ENCODE measurements around the gene STX12. TPM values are rescaled to one million over a fixed set of nuclear protein-coding genes. Genes with fewer than 3 reads are reported as not detected.
"Not testable (repeated sequence)": the region's sequence is repeated elsewhere in the genome, so short reads cannot be mapped to it uniquely, and the experiment has no call there.

STX12 gene
- polyA plus RNA-seq, 3 donors = 37.2 to 52.7 (median 43.4) TPM

GRCh38 chr1:27821761-27822315 is 48.8 kb downstream of the STX12 start:
- DNase-seq = no peak

DNA sequence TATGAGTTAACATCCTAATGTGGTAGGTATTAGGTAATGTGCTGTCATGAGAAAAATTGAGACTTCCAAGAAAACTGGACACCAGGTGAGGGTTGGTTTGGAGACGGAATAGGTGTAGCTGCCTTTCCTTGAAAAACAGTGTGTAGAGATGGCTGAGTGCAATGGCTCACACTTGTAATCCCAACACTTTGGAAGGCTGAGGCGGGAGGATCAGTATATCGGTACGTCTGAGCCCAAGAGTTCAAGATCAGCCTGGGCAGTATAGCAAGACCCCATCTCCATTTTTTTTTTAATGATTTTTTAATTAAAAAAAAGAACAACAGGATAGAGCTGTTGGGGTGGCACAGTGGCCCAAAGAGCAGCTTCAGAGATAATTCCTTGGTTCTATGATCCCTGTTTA is 50.8 kb downstream of the STX12 start:
- DNase-seq = no peak

- DNase-seq = no peak
Observed at GRCh38 chr1:27824411-27824810, 51.4 kb downstream of the STX12 start.

GRCh38 chr1:27829339-27829960 is 56.4 kb downstream of the STX12 start:
- DNase-seq = not testable (repeated sequence)

- DNase-seq = peak; percentile 98
Observed at GRCh38 chr1:27830621-27831440, 57.8 kb downstream of the STX12 start, which contains the start of gene PPP1R8. PPP1R8 (plus strand) TSS chr1:27830782; CDS start chr1:27830836, 54 bp downstream.

DNA sequence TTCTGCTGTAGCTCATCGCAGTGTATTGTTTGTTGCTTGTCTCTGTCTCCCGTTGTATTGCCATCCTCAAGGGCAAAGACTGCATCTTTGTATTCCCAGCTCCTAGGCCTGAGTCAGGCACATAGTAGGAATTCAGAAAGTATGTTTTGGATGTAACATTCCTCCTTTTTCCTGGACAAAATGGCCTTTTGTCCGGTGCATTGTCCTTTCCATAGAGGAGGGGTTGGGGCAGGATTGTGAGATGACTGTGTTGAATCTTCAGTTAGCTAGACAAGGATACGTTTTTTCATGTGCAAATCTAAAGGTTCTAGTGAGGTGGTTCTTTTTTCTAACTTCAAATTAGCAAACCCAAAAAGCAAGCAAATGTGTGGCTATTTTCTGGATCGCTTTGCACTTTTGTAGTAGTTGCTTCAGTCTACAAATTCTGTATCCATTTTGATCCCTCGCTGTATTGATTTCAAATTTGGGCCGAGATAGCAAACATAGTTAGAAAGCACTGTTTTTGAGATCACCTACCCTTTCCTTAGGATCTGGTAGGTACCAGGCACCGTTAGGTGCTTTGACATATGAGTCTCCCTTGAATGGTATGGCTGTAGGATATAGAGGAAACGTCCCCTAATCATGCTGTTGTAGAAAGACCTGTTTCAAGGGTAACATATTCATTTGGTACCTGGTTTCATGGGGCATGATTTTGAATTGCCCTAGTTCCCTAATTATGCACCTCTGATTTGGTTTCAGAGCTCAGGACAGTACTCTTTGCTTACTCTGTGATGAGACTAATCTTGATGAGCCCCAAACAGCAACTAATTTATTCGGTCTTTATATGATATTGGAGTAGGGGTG is 58.8 kb downstream of the STX12 start:
- DNase-seq = no peak

DNA sequence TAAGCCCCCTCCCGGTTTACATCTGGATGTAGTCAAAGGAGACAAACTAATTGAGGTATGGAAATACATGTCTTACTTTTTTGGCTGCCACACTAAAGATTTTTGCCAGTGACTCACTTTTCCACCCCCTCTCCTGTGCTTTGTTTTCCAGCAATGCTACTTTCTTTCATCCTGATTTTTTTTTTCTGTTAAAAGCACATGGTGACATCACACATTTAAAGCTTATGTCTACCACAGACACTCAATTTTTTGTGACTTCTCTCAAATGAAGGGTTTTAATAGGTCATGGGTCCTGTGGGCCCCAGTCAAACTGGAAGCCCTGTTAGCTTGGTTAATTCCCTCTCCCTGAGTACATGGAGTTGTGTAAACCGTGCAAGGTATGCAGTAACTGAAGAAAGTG is 59.7 kb downstream of the STX12 start:
- DNase-seq = no peak

- DNase-seq = no peak
Observed at GRCh38 chr1:27833470-27833869, 60.5 kb downstream of the STX12 start.

DNA sequence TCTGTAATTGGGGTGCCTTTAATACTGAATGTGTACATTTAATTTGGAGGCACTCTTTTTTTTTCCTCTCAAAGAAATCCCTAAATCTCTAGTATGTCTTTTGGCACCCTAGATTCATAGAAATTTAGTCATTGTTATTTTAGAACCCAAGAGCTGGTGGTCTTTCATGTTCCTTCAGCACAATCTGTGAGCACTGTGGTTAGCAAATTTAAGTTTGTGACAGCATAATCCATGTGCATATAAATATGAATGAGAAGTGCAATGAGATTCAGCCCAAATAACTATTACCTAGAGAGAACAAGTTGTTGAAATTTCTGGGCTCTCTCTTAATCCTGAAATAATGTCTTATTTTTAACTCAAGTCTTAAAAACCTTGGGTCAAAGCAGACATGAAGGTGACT is 62.0 kb downstream of the STX12 start:
- no peak for DNase-seq

GRCh38 chr1:27835501-27835900 is 62.5 kb downstream of the STX12 start:
- no peak for DNase-seq

GRCh38 chr1:27849951-27850350 is 76.9 kb downstream of the STX12 start:
- no peak for DNase-seq

- DNase-seq = no peak
Observed at GRCh38 chr1:27855085-27855484, 82.1 kb downstream of the STX12 start.

DNA sequence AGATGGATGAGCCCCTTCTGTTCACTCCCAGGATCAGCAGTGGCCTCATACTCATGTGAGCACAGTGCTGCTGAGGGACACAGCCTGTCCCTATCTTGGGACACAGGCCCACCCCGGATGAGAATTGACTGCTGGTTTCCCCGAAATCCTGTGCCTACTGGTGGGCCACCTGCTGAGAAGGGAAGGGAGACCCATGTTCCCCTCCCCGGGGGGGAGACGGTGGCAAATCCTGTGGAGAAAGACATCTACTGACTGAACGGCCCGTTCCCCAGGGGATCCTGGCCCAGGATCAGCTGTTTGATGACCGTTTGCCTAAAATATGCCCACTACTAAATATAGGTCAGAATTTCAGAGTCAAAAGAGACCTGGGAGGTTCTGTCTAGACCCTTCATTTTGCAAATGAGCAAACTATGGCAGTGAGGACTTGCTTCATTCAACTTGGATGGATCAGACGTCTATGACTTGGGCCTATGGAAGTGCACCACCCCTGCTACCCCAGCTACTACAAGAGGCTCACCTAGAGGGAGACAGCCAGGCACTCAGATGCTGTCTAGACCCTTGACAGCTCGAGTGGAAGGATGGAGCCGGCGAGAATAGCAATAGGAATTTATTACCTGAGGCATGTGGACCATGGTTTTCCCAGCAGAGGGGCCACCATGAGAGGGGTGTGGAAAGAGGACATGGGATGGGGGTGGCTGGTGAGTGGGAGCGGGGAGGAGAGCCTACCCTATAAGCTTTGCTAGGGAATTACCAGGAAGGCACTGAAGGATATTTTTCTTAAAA is 83.7 kb downstream of the STX12 start:
- DNase-seq = no peak

GRCh38 chr1:27857552-27857951 is 84.5 kb downstream of the STX12 start:
- DNase-seq = not testable (repeated sequence)

GRCh38 chr1:27858072-27858948 is 85.3 kb downstream of the STX12 start:
- peak; percentile 79 for DNase-seq

DNA sequence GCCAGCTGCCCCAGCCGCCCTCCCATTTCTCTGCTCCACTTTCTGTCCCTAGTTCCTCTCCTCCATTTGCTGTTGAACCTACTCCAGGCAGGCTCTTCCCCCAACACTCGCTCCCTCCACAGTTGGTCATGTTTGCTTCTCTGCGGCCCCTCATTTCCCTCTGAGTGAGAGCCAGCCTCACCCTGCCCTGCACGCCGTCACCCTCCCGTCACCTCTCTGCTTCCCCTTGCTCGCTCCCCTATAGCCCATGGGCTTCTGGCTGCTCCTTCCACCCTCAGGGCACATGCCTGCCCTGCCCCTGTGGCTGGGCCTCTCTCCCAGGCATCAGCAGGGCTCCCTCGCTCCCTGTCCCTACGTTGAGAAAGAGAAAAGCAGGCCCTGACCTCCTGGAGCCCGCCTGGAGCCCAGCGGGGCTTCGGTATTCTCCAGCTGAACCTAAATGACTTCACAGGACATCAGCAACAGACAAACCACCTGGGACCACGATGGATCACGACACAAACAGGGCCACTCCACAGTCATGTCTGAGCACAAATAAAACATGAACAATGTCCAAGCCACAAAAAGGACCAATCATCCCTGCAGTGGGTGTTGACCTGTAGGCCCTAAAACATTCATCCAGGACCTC is 86.0 kb downstream of the STX12 start:
- no peak for DNase-seq

GRCh38 chr1:27861436-27861835 is 88.4 kb downstream of the STX12 start:
- no peak for DNase-seq

DNA sequence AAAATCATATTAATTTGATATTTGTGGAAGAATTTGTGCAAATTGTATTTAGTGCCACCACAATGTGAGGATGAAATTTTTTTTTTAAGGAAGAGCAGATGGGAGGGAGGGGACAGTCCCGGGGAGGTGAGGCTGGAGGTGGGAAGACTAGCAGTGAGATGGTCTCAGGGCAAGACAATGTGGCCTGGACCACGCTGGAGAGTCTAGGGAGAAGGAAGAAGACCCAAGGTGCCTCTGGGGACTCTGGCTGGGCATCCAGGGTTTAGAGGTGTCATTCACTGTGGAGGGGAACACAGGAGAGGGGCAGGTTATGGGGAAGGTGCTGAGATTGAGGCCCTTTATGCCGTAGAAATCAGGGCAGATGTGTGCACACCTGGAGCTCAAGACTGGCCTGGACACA is 89.0 kb downstream of the STX12 start:
- DNase-seq = no peak

DNA sequence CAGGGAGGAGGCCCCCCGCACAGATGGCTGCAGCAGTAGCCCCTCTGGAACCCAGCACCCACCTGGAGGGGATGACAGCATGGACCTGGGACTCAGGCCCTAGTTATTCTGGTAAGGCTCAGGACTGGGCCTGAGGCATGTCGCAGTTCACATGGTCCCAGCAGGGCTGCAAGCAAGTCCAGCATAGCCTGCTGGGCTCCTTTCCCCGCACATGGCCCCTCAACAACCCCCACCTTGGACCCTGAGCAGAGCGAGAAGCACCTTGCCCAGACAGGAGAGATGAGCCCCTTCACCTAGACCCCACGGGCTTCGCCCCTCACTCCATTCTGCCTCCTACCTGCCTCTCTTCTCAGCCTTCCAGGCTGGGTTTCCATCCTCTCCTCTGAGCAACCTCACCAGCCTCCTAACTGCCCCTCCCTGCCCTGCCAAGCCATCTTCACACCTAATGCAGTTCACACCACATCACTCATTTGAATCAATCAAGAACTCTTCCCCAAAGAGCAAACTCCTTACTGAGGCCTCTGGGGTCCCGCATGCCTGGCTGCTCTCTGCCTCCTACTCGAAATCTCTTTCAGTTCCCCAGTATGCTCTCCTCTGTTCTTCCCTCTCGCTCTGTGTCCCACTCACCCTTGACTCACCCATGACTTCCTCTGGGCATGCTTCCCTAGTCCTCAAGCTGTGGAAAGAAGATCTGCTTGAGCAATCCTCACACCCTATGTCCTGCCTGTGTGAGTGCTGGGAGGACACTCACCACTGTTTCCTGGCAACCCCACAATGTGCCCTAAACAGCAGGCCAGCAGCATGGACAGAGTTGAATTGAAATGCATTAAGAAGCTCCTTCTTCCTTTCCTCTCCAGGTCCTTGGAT is 89.9 kb downstream of the STX12 start:
- peak; percentile 84 for DNase-seq

Data from renal pelvis (tissue), 4 donors.